H9 (cell line): ENCODE results near the gene GRID1. TPM values are rescaled to one million over a fixed set of nuclear protein-coding genes. Genes with fewer than 3 reads are reported as not detected.
A peak's percentile ranks its signal among the peaks of the same experiment; 100 is the strongest.

Experiments used
- DNase-seq: peaks from one replicate; pipeline ENCODE4 v3.0.0-alpha.2; 2017
- H2AFZ ChIP-seq: one replicate; pipeline ENCODE4 v1.6.1; 2013; ENCODE audit warnings: mild to moderate bottlenecking, low read length, control low read depth, moderate library complexity
- H2AK5ac ChIP-seq: 2 replicates; pipeline ENCODE4 v1.6.1; 2013; ENCODE audit warnings: low read length, control low read depth, mixed read lengths; ENCODE audit not compliant: insufficient read length
- H2BK120ac ChIP-seq: one replicate; pipeline ENCODE4 v1.6.1; 2013; ENCODE audit warnings: low read depth, mild to moderate bottlenecking, low read length, control low read depth, inconsistent platforms; ENCODE audit not compliant: poor library complexity, severe bottlenecking
- H2BK12ac ChIP-seq: 2 replicates; pipeline ENCODE4 v1.6.1; 2013; ENCODE audit warnings: low read length, control low read depth, mixed read lengths, low read depth; ENCODE audit not compliant: insufficient read length
- H2BK15ac ChIP-seq: 2 replicates; pipeline ENCODE4 v1.6.1; 2013; ENCODE audit warnings: low read depth, low read length, control low read depth
- H2BK20ac ChIP-seq: one replicate; pipeline ENCODE4 v1.6.1; 2013; ENCODE audit warnings: low read depth, mild to moderate bottlenecking, low read length, control low read depth, inconsistent platforms; ENCODE audit not compliant: poor library complexity, severe bottlenecking
- H2BK5ac ChIP-seq: 2 replicates; pipeline ENCODE4 v1.6.1; 2013; ENCODE audit warnings: low read length, control low read depth, mixed read lengths; ENCODE audit not compliant: insufficient read length
- H3K14ac ChIP-seq: 2 replicates; pipeline ENCODE4 v1.6.1; 2013; ENCODE audit warnings: low read length, control low read depth; ENCODE audit not compliant: insufficient read depth
- H3K18ac ChIP-seq: 2 replicates; pipeline ENCODE4 v1.6.1; 2013; ENCODE audit warnings: low read depth, mild to moderate bottlenecking, mixed read lengths, low read length, control low read depth; ENCODE audit not compliant: insufficient read length
- H3K23ac ChIP-seq: 2 replicates; pipeline ENCODE4 v1.6.1; 2013; ENCODE audit warnings: low read length, control low read depth, mixed read lengths, low read depth; ENCODE audit not compliant: insufficient read length
- H3K23me2 ChIP-seq: 2 replicates; pipeline ENCODE4 v1.6.1; 2013; ENCODE audit warnings: low read depth, mild to moderate bottlenecking, mixed read lengths, low read length, control low read depth; ENCODE audit not compliant: insufficient read length, poor library complexity, severe bottlenecking
- H3K27ac ChIP-seq: 2 replicates; pipeline ENCODE4 v1.5.1; 2013; ENCODE audit warnings: low read length, control low read depth, mixed read lengths, low read depth; ENCODE audit not compliant: insufficient read length
- H3K27me3 ChIP-seq: 2 replicates; pipeline ENCODE4 v1.6.1; 2013; ENCODE audit warnings: low read length, control low read depth, inconsistent platforms; ENCODE audit not compliant: insufficient read depth
- H3K4ac ChIP-seq: 2 replicates; pipeline ENCODE4 v1.6.1; 2013; ENCODE audit warnings: low read depth, mild to moderate bottlenecking, control low read depth, inconsistent platforms, low read length, moderate library complexity
- H3K4me1 ChIP-seq: 2 replicates; pipeline ENCODE4 v1.6.1; 2013; ENCODE audit warnings: low read length, control low read depth, inconsistent platforms; ENCODE audit not compliant: insufficient read depth
- H3K4me2 ChIP-seq: 2 replicates; pipeline ENCODE4 v1.6.1; 2013; ENCODE audit warnings: low read length, control low read depth, mixed read lengths; ENCODE audit not compliant: insufficient read length, insufficient read depth
- H3K56ac ChIP-seq: 2 replicates; pipeline ENCODE4 v1.6.1; 2013; ENCODE audit warnings: low read depth, mild to moderate bottlenecking, mixed read lengths, low read length, control low read depth; ENCODE audit not compliant: insufficient read length
- H3K79me1 ChIP-seq: 2 replicates; pipeline ENCODE4 v1.6.1; 2013; ENCODE audit warnings: low read depth, mild to moderate bottlenecking, moderate library complexity, low read length, control low read depth, inconsistent platforms; ENCODE audit not compliant: insufficient read depth, poor library complexity, severe bottlenecking
- H3K79me2 ChIP-seq: 2 replicates; pipeline ENCODE4 v1.6.1; 2013; ENCODE audit warnings: low read length, control low read depth, inconsistent platforms; ENCODE audit not compliant: insufficient read depth
- H3K9ac ChIP-seq: 2 replicates; pipeline ENCODE4 v1.6.1; 2013; ENCODE audit warnings: low read length, control low read depth, mixed read lengths; ENCODE audit not compliant: insufficient read length; ENCODE audit errors: extremely low read depth
- H3K9me3 ChIP-seq: one replicate; pipeline ENCODE4 v1.6.1; 2013; ENCODE audit warnings: low read depth, low read length, inconsistent platforms; ENCODE audit not compliant: control insufficient read depth
- H3T11ph ChIP-seq: one replicate; pipeline ENCODE4 v1.6.1; 2013; ENCODE audit warnings: mild to moderate bottlenecking, low read length, control low read depth, inconsistent platforms
- H4K20me1 ChIP-seq: one replicate; pipeline ENCODE4 v1.6.1; 2013; ENCODE audit not compliant: control insufficient read depth, insufficient read length, insufficient read depth
- H4K5ac ChIP-seq: 2 replicates; pipeline ENCODE4 v1.6.1; 2013; ENCODE audit warnings: low read depth, mild to moderate bottlenecking, mixed read lengths, low read length, control low read depth; ENCODE audit not compliant: insufficient read length
- H4K8ac ChIP-seq: replicated peaks from 2 replicates; pipeline ENCODE4 v1.6.1; 2013; ENCODE audit warnings: low read length, control low read depth, mixed read lengths, low read depth; ENCODE audit not compliant: insufficient read length
- H4K91ac ChIP-seq: 2 replicates; pipeline ENCODE4 v1.6.1; 2013; ENCODE audit warnings: low read depth, mild to moderate bottlenecking, moderate library complexity, mixed read lengths, low read length, control low read depth; ENCODE audit not compliant: insufficient read length
- H3K27ac Mint-ChIP-seq, 3 experiments: 2 replicates in 2 of 3; 3 replicates in 1 of 3; pipeline ENCODE4 v1.8.0; 2020 to 2021; ENCODE audit warnings: mixed read lengths in 3 of 3, mild to moderate bottlenecking in 1 of 3, moderate library complexity in 1 of 3
- H3K27me3 Mint-ChIP-seq: 2 replicates; pipeline ENCODE4 v1.8.0; 2021; ENCODE audit warnings: low read depth, mild to moderate bottlenecking, moderate library complexity, mixed read lengths
- H3K36me3 Mint-ChIP-seq, 3 experiments: 2 replicates in 2 of 3; 3 replicates in 1 of 3; pipeline ENCODE4 v1.8.0; 2020 to 2021; ENCODE audit warnings: low read depth in 3 of 3, mixed read lengths in 3 of 3; ENCODE audit not compliant: insufficient read depth in 1 of 3
- H3K4me1 Mint-ChIP-seq, 2 experiments: 2 replicates each; pipeline ENCODE4 v1.8.0; 2020; ENCODE audit warnings: mixed read lengths in 2 of 2
- H3K4me3 Mint-ChIP-seq, 2 experiments: 2 replicates in 1 of 2; 3 replicates in 1 of 2; pipeline ENCODE4 v1.8.0; 2020 to 2021; ENCODE audit warnings: mild to moderate bottlenecking in 2 of 2, mixed read lengths in 2 of 2, moderate library complexity in 1 of 2
- H3K9me3 Mint-ChIP-seq, 2 experiments: 2 replicates in 1 of 2; 3 replicates in 1 of 2; pipeline ENCODE4 v1.8.0; 2020; ENCODE audit warnings: mild to moderate bottlenecking in 2 of 2, mixed read lengths in 2 of 2, moderate library complexity in 1 of 2
- WGBS: extraction: QIAGEN DNeasy Blood & Tissue Kit; methylation state at CpG from one replicate; pipeline ENCODE4 v1.1.7; 2013; ENCODE audit warnings: missing lambda C conversion rate, low lambda C conversion rate, mixed read lengths; ENCODE audit not compliant: insufficient read length; ENCODE audit errors: extremely low coverage; 5-methylcytosine and 5-hydroxymethylcytosine counted together
- total RNA-seq: library from RNA; stranded (reverse); gene quantifications from 2 replicates; pipeline ENCODE4 v1.2.1, GENCODE V29; 2021
- TF ChIP-seq, protein P1 (sequence below): fragments of 200-600 bp; sonication (generic); conservative IDR thresholded peaks from 3 replicates; pipeline ENCODE4 v1.8.0; 2021; ENCODE audit warnings: antibody characterized with exemption, mild to moderate bottlenecking

The GRID1 gene
- total RNA-seq, 1 experiment from 2014 or later, result 0.35 TPM

DNA sequence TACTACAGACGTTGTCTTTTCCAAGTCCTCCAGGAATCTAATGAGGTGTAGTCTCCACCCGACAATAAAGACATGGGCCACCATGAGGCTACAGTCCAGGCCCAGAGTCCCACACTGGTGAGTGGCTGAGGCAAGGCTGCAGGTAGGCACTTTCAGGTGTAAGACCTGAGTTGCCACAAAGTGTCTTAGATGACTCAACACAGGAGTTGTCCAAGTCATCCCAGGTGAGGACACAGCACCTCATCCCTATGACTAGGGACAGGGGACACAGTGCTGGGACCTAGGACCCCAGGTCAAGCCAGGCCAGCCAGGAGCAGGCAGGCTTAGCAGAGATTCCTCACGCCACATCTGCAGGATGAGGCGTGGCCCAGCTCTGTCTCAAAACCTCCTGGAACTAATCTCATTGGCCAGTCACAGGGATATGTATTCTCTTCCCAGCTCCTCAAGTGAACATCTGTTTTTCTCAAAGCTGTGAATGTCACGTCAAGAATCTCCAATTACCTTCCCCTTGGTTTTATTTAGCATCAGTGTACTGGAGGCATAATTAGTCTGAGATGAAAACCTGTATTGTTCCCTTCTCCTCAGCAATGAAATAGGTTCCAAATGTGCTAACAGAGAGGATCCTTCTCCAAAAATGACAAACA lies 254.6 kb downstream of the GRID1 start:
- Histone ChIP-seq H3K23me2 (no peaks in the 10 kb centered on the region), H3K23ac (no peak overlapping the region), H2BK120ac (no peak overlapping the region), H4K20me1 (no peaks in the 10 kb centered on the region), H3K56ac (no peak overlapping the region), H2BK20ac (no peak overlapping the region), H3K4me1 (no peaks in the 10 kb centered on the region), H4K91ac (no peak overlapping the region), H4K5ac (no peak overlapping the region), H3K9ac (no peak overlapping the region), H2BK5ac (no peak overlapping the region), H3K79me1 (no peaks in the 10 kb centered on the region), H2AFZ (no peak overlapping the region), H2BK12ac (no peak overlapping the region), H3K14ac (no peak overlapping the region), H4K8ac (no peak overlapping the region), H3K4ac (no peak overlapping the region), H3K27me3 (no peaks in the 10 kb centered on the region), H3K79me2 (no peaks in the 10 kb centered on the region), H3K18ac (no peak overlapping the region), H3K27ac (no peak overlapping the region), H2BK15ac (no peak overlapping the region), H2AK5ac (no peak overlapping the region), H3K4me2 (no peak overlapping the region), H3T11ph (no peak overlapping the region), H3K9me3 (no peaks in the 10 kb centered on the region)
- peak; percentile 7 for DNase-seq
- Mint-ChIP-seq H3K4me1 (no peaks in the 10 kb centered on the region), H3K27ac (no peak overlapping the region), H3K27me3 (no peaks in the 10 kb centered on the region; the same call in 1 of the 2 replicates), H3K36me3 (no peaks in the 10 kb centered on the region), H3K4me3 (no peak overlapping the region), H3K9me3 (no peaks in the 10 kb centered on the region)
- no CpG with 5 or more reads among the region's 5 CpGs for WGBS
- TF ChIP-seq, protein P1, sequence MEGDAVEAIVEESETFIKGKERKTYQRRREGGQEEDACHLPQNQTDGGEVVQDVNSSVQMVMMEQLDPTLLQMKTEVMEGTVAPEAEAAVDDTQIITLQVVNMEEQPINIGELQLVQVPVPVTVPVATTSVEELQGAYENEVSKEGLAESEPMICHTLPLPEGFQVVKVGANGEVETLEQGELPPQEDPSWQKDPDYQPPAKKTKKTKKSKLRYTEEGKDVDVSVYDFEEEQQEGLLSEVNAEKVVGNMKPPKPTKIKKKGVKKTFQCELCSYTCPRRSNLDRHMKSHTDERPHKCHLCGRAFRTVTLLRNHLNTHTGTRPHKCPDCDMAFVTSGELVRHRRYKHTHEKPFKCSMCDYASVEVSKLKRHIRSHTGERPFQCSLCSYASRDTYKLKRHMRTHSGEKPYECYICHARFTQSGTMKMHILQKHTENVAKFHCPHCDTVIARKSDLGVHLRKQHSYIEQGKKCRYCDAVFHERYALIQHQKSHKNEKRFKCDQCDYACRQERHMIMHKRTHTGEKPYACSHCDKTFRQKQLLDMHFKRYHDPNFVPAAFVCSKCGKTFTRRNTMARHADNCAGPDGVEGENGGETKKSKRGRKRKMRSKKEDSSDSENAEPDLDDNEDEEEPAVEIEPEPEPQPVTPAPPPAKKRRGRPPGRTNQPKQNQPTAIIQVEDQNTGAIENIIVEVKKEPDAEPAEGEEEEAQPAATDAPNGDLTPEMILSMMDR, result no peak
